NCI-H748 treated with DMSO at 0.1 percent for 48 hours (cell line): ENCODE results near the gene ATP13A1.
"Not testable (repeated sequence)": the region's sequence is repeated elsewhere in the genome, so short reads cannot be mapped to it uniquely, and the experiment has no call there.

Experiments
- DNase-seq: peaks from one replicate; lab custom pipeline; 2025; lab: John Stamatoyannopoulos, UW

Gene ATP13A1

DNA sequence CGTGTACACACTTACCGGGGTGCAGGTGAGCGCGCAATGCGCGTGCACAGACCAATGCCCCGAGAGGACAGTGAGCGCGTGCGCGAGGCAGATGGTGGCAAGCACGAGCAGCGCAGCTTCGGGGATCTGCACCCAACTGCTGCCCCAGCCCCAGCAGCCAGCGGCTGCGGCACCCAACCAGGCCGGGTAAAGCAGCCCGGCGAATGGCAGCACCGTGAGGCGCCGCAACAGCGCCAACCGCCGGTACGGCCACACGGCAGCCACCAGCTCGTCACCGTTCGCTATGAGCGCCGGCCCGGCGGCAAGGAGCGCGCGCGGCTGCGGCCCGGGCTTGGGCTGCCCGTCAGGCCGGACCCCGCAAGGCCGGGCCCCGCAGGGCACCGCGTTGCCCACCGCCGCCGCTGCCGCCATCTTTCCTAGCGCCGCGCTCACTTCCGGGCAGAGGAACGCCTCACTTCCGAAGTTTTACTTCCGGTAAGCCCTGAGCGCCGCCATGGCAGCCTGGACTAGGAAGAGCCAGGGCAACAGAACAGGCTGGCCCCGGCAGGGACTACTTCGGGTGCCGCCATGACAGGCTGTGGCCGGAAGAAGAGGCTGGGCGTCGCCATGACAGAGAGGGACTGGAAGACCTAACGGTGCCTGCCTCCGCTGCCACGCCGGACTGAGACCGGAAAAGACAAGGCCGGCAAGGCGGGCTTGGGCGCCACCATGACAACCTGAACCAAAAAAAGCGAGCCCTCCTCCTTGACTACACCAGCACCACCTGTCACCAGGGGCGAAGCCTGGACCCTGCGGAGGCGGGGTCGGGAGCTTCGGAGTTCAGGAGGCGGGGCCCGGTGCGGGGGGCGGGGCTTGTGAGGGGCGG, at the start of gene ATP13A1:
ATP13A1 (minus strand) TSS at position 421 of the 865 bp plus-strand sequence; CDS start at position 411, 10 bp downstream.
- DNase-seq: peak; percentile 92

DNA sequence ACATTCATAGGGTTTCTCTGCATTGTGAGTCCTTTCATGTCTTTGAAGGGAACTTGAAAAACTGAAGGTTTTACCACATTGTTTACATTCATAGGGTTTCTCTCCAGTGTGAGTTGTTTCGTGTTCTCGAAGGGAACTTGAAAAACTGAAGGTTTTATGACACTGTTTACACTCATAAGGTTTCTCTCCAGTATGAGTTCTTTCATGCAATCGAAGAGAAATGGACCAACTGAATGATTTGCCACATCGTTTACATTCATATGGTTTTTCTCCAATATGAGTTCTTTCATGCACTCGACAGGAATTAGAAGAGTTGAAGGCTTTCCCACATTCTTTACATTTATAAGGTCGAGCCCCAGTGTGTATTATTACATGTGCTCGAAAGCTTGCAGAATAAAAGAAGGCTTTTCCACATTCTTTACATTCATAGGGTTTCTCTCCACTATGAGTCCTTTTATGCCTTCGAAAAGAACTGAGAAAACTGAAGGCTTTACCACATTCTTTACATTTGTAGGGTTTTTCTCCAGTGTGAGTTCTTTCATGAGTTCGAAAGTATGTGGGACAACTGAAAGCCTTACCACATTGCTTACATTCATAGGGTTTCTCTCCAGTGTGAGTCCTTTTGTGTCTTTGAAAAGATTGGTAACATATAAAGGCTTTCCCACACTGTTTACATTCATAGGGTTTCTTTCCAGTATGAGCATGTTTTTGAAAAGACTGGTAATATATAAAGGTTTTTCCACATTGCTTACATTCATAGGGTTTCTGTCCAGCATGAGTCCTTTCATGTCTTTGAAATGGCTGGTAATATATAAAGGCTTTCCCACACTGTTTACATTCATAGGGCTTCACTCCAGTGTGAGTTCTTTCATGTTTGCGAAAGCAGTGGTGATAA, 48.7 kb upstream of the ATP13A1 start:
- DNase-seq: no peak

DNA sequence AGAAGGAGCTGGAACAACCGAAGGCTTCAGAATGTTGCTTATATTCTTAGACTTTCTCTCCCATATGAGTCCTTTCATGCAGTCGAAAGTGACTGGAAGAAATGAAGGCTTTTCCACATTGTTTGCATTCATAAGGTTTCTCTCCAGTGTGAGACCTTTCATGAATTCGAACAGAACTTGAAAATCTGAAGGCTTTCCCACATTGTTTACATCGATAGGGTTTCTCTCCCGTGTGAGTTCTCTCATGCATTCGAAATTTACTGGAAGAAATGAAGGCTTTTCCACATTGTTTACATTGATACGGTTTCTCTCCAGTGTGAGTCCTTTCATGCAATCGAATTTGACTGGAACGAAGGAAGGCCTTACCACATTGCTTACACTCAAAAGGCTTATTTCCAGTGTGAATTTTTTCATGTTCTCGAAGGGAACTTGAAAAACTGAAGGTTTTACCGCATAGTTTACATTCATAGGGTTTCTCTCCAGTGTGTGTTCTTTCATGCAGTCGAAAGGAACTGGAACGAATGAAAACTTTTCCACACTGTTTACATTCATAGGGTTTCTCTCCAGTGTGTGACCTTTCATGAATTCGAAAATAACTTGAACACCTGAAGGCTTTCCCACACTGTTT, 47.9 kb upstream of the ATP13A1 start:
- no peak for DNase-seq

DNA sequence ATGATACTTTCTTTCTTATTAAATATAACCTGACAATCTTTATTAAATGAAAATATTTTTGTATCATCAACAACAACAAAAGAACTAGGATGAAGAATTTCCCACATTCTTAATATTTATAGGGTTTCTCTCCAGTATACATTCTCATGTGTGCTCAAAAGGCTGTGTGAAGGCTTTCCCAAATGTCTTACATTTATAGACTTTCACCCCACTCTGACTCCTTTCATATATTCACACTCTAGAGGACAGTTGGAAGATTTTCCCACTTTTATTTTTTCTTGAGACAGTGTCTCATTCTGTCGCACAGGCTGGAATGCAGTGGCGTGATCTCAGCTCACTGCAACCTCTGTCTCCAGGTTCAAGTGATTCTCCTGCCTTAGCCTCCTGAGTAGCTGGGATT, 47.0 kb upstream of the ATP13A1 start:
- DNase-seq: no peak

DNA sequence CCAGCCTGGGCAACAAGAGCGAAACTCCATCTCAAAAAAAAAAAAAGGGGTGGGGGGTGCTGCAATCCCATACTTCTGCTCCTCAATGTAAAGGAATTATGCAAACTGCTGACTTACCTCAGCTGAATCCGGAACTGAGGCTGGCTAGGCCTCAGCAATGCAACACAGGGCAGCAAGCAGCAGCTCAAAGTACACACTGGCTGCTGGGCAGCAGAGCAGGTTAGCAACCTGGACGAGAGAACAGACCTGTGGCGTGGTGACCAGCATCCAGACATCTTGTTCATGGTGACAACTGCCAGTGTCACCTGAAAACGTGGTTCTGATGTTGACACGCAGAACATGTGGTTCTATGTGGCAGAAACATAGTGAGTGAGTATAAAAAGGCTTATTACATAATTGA, 41.4 kb upstream of the ATP13A1 start:
- DNase-seq: no peak

DNA sequence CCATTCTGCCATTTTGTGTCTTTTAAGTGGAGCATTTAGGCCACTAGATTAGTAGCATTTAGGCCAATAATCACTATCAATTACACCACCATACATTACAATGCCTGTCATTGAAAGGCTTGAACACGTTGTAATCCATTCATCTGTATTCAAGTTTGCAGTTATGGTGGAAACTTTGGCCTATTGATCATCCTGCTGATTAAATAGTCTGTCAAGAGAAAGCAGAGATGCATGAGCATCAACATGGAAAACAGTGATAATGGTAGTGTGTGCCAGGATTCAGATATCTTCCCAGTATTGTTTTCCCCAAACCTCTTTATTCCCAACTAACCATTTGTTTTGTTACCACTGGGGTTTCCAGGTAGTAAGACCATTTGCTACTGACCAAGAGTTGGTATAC, 37.0 kb upstream of the ATP13A1 start:
- DNase-seq: not testable (repeated sequence)

DNA sequence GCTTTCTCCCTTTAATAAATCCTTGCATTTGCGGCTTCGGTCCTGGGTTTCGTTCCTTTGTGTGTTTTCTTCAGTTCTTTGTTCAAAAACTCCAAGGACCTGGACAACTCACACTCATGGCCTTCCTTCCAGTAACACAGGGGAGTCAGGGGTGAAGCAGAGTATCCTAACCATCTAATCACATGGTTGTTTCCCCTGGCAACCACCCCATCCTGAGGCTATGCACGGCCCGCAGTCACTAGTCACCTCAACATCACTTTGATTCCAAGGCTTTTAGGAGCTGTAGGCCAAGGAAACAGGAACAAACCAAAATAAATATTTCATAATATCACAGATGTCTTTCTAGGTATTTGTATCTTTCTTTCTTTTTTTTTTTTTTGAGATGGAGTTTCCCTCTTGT, 34.1 kb upstream of the ATP13A1 start:
- no peak for DNase-seq

DNA sequence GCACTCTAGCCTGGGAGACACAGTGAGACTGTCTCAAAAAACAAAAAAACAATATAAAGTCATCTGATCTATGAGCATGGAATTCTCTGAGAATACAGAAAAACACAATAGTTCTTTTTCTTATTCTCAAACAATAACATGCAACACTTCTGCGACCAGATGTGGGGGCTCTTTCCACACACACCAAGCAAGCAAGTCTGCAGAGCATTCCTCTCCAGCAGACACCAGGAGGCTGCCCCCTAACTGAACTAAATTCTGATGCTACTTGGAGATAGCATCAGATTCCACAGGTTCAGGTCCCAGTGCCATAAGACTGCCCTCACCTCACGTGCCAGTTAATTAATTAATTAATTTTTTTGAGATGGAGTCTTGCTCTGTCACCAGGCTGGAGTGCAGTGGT, 32.9 kb upstream of the ATP13A1 start:
- DNase-seq: no peak

DNA sequence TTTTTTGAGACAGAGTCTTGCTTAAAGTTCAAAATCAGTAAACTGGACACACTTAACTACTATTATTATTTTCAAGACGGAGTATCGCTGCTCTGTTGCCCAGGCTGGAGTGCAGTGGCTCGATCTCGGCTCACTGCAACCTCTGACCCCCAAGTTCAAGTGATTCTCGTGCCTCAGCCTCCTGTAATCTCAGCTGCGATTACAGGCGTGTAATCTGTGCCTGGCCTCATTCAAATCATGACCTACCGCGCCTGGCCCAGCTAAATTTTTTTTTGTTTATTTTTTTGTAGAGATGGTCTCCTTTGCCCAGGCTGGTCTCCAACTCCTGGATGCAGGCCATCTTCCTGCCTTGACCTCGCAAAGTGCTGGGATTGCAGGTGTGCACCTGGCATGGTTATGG, 28.2 kb upstream of the ATP13A1 start:
- DNase-seq: no peak

DNA sequence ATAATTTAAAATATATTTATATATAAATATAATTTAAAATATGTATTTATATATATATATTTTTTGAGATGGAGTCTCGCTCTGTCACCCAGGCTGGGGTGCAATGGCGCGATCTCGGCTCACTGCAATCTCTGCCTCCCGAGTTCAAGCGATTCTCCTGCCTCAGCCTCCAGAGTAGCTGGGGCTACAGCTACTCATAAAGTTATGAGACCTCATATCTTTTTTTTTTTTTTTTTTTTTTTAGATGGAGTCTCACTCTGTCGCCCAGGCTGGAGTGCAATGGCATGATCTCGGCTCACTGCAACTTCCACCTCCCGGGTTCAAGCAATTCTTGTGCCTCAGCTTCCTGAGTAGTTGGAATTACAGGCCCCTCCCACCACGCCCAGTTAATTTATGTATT, 25.5 kb upstream of the ATP13A1 start:
- not testable (repeated sequence) for DNase-seq

DNA sequence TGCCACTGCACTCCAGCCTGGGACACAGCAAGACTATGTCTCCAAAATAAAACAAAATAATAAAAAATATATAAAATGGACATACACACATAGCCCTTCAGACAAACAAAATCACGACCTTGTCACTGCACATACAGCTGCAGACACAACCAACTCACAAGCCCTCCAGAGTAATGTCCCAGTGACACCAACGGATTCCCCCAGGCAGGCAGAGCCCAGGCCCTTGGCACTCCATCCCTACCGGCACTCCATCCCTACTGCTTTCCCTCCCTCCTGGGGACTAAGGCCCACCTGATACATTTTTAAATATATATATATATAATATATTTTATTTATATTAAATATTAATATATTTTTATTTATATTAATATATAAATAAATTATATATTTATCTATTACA, 23.6 kb upstream of the ATP13A1 start:
- no peak for DNase-seq

DNA sequence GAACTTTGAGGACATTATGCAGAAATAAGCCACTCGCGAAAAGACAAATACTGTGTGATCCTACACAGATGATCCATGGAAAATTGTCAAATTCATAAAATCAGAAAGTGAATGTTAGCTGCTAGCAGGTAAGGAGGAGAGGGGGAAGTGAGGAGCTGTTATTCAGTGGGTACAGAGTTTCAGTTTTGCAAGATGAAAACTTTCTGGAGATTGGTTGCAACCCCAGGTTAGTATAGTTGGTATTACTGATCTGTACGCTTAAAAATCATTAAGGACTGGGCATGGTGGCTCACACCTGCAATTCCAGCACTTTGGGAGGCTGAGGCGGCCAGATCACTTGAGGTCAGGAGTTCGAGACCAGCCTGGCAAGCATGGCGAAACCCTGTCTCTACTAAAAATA, 23.1 kb upstream of the ATP13A1 start:
- no peak for DNase-seq

DNA sequence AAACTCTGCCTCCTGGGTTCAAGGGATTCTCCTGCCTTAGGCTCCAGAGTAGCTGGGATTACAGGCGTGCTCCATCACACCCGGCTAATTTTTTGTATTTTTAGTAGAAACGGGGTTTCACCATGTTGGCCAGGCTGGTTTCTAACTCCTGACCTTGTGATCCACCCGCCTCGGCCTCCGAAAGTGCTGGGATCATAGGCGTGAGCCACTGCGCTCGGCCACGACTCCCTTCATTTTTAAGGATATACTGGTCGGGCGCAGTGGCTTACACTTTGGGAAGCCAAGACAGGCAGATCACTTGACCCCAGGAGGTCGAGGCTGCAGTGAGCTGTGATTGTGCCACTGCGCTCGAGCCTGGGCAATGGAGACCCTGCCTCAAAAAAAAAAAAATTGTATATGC, 22.6 kb upstream of the ATP13A1 start:
- DNase-seq: not testable (repeated sequence)

DNA sequence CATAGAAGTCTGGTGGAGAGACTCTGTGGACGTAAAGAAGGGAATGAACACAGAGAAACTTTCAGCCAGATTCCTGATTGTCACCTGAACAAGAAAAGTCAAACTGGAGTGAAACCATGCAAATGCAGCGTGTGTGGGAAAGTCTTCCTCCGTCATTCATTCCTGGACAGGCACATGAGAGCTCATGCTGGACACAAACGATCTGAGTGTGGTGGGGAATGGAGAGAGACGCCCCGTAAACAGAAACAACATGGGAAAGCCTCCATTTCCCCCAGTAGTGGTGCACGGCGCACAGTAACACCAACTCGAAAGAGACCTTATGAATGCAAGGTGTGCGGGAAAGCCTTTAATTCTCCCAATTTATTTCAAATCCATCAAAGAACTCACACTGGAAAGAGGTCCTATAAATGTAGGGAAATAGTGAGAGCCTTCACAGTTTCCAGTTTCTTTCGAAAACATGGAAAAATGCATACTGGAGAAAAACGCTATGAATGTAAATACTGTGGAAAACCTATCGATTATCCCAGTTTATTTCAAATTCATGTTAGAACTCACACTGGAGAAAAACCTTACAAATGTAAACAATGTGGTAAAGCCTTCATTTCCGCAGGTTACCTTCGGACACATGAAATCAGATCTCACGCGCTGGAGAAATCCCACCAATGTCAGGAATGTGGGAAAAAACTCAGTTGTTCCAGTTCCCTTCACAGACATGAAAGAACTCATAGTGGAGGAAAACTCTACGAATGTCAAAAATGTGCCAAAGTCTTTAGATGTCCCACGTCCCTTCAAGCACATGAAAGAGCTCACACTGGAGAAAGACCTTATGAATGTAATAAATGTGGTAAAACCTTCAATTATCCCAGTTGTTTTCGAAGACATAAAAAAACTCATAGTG, 15.9 kb upstream of the ATP13A1 start:
- DNase-seq: no peak

DNA sequence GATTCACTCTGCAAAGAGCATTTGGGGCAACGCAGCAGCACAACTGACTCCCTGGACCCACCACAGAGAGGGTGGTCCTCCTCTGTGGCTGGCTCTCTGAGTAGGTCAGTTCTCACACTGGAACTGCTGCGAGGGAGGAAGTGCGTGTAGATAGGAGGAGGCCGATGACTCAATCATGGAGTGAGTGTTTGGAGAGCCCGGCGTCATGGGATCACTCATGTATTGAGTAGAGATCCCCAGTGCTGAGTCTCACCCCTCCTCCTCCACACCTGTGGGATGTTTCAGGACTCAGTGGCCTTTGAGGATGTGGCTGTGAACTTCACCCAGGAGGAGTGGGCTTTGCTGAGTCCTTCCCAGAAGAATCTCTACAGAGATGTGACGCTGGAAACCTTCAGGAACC, 14.1 kb upstream of the ATP13A1 start:
- DNase-seq: no peak

DNA sequence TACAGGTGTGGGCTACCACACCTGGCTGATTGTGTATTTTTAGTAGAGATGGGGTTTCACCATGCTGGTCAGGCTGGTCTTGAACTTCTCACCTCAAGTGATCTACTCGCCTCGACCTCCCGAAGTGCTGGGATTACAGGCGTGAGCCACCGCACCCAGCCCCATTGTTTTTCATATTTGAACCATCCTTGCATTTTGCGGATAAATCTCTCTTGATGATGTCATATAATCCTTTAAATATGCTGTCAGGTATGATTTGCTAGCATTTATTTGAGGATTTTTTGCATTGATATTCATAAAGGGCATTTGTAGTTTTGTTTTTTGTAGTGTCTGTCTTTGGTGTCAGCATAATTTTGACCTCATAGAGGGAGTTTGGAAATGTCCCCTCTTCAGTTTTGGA, 10.8 kb upstream of the ATP13A1 start:
- DNase-seq: no peak

DNA sequence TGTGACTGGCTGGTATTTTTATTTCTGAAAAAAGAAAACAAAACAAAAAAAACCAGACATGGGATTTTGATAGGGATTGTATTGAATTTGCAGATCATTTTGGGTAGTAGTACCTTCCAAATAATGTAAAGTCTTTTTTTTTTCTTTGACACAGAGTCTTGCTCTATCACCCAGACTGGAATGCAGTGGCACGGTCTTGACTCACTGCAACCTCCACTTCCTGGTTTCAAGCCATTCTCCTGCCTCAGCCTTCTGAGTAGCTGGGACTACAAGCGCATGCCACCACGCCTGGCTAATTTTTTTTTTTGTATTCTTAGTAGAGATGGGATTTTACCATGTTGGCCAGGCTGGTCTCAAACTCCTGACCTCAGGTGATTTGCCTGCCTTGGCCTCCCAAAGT, 9.3 kb upstream of the ATP13A1 start:
- DNase-seq: no peak

DNA sequence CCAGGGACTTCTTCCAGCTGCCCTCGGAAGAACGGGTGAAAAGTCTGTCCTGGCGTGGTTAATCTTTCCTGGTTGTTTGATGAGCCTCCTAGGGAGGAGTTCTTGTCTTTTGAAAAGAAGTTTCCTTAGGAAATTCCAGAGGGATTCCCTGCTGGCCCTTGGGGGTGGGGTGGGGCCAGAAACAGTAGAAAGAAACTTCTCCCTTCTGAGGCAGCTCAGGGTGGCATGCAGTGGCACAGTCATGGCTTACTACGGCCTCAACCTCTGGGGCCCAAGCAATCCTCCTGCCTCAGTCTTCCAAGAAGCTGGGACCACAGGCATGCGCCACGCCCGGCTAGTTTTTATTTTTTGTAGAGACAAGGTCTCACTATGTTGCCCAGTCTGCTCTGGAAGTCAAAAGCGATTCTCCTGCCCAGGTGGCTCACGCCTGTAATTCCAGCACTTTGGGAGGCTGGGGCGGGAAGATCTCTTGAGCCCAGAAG, 6.6 kb upstream of the ATP13A1 start:
- no peak for DNase-seq

DNA sequence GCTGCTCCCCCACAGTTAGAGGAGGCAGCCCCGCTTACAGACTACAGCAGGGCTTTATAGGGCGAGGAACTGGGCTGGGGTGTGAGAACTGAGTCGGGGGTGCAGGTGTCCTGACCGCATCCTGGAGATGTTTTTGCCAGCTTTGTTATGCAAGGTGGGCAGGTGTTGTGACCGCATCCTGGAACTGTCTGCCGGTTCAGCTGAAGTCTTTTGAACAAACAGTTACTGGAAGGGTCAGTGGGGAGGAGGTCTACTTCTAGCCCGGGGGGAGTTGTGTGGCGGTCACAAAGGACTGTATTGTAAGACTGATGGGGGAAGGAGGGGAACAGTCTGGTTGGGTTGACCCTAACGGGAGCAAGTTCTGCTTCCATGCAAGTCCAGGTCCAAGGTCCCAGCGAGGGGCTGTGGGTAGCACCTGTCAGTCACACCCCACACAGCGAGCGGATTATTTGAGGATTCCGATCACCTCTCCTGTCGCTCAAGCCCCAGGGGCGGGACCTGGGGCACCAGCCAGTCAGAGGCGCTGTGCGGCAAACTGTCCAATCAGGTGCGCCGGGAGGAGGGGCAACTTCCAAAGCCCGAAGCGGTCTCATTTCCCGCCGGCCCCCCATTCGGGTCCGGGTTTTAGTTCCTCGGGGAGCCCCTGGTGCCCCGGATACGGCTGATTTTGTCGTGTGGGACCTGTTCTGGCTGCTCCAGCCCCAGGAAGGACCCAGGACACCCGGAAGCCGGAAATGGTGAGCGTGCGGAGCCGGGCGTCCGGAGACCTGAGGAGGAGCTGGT, 4.9 kb upstream of the ATP13A1 start, which contains the start of gene ZNF101:
ZNF101 (plus strand) TSS at position 610 of the 783 bp plus-strand sequence; CDS start at position 735, 125 bp downstream.
- DNase-seq: peak; percentile 84

DNA sequence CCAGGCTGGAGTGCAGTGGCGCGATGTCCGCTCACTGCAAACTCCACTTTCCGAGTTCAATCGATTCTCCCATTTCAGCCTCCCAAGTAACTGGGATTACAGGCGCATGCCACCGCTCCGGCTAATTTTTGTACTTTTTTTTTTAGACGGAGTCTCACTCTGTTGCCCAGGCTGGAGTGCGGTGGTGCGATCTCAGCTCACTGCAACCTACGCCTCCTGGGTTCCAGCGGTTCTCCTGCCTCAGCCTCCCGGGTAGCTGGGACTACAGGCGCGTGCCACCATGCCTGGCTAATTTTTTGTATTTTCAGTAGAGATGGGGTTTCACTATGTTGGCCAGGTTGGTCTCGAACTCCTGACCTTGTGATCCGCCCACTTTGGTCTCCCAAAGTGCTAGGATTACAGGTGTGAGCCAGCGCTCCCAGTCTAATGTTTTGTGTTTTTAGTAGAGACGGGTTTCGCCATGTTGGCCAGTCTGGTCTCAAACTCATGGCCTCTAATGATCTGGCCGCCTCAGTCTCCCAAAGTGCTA, 2.0 kb upstream of the ATP13A1 start:
- DNase-seq: not testable (repeated sequence)
